ENCODE measurements around the gene RTBDN. TPM values are rescaled to one million over a fixed set of nuclear protein-coding genes. Genes with fewer than 3 reads are reported as not detected.

Gene RTBDN
- total RNA-seq, 1 donor from 2014 or later, result 4.8 TPM

DNA sequence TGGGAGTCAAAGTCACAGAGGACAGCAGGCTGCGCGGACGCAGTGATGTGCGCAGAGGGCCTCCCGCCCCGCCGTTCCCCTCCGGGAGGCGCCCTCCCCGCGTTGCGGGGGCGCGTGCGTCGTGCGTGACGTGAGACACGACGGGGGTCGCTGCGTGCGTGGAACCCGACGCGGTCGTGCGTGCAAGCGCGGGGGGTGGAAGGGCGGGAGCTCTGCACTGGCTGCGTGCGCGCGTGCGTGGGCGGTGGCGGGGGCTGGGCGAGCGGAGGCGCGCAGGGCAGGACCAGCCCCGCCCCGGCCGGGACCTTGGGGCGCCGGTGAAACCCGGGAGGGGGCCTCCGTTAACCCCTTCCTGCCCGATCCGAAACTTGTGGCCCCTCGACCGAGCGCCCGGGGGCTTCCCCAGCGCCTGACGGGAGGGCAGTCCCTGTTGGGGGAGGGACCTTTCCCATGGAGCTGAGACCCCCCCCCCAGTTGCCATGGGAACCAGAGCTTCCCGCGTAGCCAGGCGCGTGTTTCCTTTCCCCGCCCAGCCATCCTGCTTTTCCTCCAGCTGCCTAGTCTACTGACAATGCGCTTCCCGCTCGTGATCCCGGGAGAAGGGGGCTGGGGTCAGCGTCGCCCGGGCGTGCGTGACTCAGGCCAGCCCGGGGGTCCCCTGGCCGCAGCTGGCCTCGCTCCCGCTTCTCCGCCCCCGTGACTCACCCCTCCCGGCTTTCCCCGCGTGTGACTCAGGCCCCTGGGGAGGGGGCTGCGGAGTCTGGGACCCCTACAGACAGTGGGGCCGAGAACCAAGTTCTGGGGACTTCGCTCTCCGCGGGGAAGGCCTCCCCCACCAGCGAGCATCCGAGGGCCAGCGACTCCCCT lies 51.7 kb downstream of the RTBDN start:
- Mint-ChIP-seq H3K27ac (ENCODE audit: unreplicated experiment) (peak overlapping the region; percentile 88), H3K4me3 (ENCODE audit: unreplicated experiment) (peak overlapping the region; percentile 90), H3K4me1 (ENCODE audit: low read depth, unreplicated experiment) (peaks cover 14% of the 10 kb centered on the region), H3K36me3 (ENCODE audit: unreplicated experiment) (no peaks in the 10 kb centered on the region), H3K27me3 (ENCODE audit: unreplicated experiment) (peaks cover 6% of the 10 kb centered on the region), H3K9me3 (ENCODE audit: unreplicated experiment) (peaks cover 6% of the 10 kb centered on the region)
- peak; percentile 62 for DNase-seq
- TF ChIP-seq, protein P1, sequence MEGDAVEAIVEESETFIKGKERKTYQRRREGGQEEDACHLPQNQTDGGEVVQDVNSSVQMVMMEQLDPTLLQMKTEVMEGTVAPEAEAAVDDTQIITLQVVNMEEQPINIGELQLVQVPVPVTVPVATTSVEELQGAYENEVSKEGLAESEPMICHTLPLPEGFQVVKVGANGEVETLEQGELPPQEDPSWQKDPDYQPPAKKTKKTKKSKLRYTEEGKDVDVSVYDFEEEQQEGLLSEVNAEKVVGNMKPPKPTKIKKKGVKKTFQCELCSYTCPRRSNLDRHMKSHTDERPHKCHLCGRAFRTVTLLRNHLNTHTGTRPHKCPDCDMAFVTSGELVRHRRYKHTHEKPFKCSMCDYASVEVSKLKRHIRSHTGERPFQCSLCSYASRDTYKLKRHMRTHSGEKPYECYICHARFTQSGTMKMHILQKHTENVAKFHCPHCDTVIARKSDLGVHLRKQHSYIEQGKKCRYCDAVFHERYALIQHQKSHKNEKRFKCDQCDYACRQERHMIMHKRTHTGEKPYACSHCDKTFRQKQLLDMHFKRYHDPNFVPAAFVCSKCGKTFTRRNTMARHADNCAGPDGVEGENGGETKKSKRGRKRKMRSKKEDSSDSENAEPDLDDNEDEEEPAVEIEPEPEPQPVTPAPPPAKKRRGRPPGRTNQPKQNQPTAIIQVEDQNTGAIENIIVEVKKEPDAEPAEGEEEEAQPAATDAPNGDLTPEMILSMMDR (IDR thresholded peaks at IDR 0.05; ENCODE audit: partially characterized antibody, unreplicated experiment), result no peak

DNA sequence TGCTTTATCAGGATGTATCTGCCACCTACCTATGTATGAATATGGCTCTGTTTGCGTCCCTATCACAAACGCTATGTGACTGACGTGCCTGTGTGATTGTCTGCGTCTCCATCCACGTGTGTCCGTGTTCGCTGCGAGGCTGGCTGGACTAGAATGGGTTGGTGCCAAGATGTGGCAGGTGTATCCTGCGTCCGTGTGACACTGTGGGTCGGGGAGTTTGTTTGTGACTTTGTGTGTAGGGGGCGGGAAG lies 52.3 kb downstream of the RTBDN start:
- H3K36me3 Mint-ChIP-seq (ENCODE audit: unreplicated experiment), result no peaks in the 10 kb centered on the region
- peak overlapping the region; percentile 88 for H3K27ac Mint-ChIP-seq (ENCODE audit: unreplicated experiment)
- peaks cover 14% of the 10 kb centered on the region for H3K4me1 Mint-ChIP-seq (ENCODE audit: low read depth, unreplicated experiment)

DNA sequence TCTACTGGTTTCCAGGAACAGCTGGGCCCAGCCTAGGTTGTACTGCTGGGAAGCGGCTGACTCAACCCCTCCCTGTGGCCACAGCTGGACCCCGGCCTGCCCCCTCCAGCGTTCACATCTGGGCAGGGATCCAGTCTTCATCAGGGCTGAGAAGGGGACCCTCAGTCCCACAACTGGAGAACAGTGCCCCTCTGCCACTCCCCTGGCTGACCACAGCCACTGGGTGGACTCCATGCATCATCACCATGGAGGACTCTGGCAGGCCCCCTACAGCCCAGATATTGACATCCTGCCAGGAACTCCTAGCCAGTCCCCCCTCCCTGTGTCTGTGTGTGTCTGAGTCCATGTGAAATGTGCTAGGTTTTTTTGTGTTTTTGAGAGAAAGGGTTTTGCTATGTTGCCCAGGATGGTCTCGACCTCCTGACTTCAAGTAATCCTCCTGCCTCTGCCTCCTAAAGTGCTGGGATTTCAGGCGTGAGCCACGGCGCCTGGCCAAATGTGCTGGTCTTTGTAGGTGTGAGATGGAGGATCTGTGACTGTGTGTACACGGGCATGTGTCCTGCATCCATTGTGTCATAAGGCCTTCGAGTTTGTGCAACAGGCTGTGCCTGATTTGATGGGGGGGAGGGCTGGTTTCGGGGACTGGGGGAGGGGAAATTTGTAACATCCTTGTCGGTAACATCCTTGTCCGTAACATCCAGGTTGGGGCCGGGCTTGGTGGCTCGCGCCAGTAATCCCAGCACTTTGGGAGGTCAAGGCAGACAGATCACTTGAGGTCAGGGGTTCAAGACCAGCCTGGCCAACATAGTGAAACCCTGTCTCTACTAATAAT lies 55.0 kb downstream of the RTBDN start:
- peak; percentile 47 for DNase-seq
- H3K9me3 Mint-ChIP-seq (ENCODE audit: unreplicated experiment), result peaks cover 11% of the 10 kb centered on the region
- H3K36me3 Mint-ChIP-seq (ENCODE audit: unreplicated experiment), result no peaks in the 10 kb centered on the region
- peak overlapping the region; percentile 68 for H3K4me3 Mint-ChIP-seq (ENCODE audit: unreplicated experiment)
- peaks cover 6% of the 10 kb centered on the region for H3K27me3 Mint-ChIP-seq (ENCODE audit: unreplicated experiment)
- TF ChIP-seq, protein P1 (IDR thresholded peaks at IDR 0.05; ENCODE audit: partially characterized antibody, unreplicated experiment), result no peak
- H3K4me1 Mint-ChIP-seq (ENCODE audit: low read depth, unreplicated experiment), result peaks cover 16% of the 10 kb centered on the region
- H3K27ac Mint-ChIP-seq (ENCODE audit: unreplicated experiment), result peak overlapping the region; percentile 87

More for the DNA sequence above, 52.3 kb downstream of the RTBDN start:
- Mint-ChIP-seq H3K9me3 (ENCODE audit: unreplicated experiment) (peaks cover 8% of the 10 kb centered on the region), H3K4me3 (ENCODE audit: unreplicated experiment) (peak overlapping the region; percentile 90), H3K27me3 (ENCODE audit: unreplicated experiment) (peaks cover 6% of the 10 kb centered on the region)
- no peak for DNase-seq
- TF ChIP-seq, protein P1 (IDR thresholded peaks at IDR 0.05; ENCODE audit: partially characterized antibody, unreplicated experiment), result no peak

DNA sequence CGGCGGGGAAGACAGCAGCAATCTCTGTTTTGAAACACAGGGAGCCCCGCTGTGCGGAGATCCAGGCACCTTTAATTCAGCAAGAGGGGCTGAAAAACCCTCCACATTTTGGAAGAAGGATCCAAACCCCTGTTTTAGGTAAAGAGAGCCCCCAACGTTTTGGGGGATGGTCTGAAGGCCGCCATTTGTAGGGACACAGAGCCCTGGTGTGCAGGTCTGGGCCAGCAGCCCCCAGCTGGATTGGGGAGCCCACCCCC lies 55.5 kb downstream of the RTBDN start:
- no peaks in the 10 kb centered on the region for H3K36me3 Mint-ChIP-seq (ENCODE audit: unreplicated experiment)
- peak overlapping the region; percentile 94 for H3K4me3 Mint-ChIP-seq (ENCODE audit: unreplicated experiment)
- DNase-seq, result no peak
- peaks cover 16% of the 10 kb centered on the region for H3K4me1 Mint-ChIP-seq (ENCODE audit: low read depth, unreplicated experiment)
- TF ChIP-seq, protein P1 (IDR thresholded peaks at IDR 0.05; ENCODE audit: partially characterized antibody, unreplicated experiment), result no peak
- H3K27ac Mint-ChIP-seq (ENCODE audit: unreplicated experiment), result peak overlapping the region; percentile 98
- H3K9me3 Mint-ChIP-seq (ENCODE audit: unreplicated experiment), result peaks cover 11% of the 10 kb centered on the region
- peaks cover 6% of the 10 kb centered on the region for H3K27me3 Mint-ChIP-seq (ENCODE audit: unreplicated experiment)
